ENCODE results near the gene CD82.
A peak's percentile ranks its signal among the peaks of the same experiment; 100 is the strongest.
"Not testable (repeated sequence)": the region's sequence is repeated elsewhere in the genome, so short reads cannot be mapped to it uniquely, and the experiment has no call there.

CD82 gene

GRCh38 chr11:44637487-44637886, 72.0 kb downstream of the CD82 start:
- DNase-seq, result no peak

GRCh38 chr11:44638032-44638431, 72.6 kb downstream of the CD82 start:
- DNase-seq, result no peak

GRCh38 chr11:44643217-44643616, 77.8 kb downstream of the CD82 start:
- DNase-seq, result no peak

GRCh38 chr11:44645827-44646226, 80.4 kb downstream of the CD82 start:
- DNase-seq, result no peak

- not testable (repeated sequence) for DNase-seq
These were observed 81.9 kb downstream of the CD82 start for GRCh38 chr11:44647255-44647955.

GRCh38 chr11:44648109-44648508, 82.6 kb downstream of the CD82 start:
- DNase-seq, result no peak

- DNase-seq, result no peak
These were observed 86.2 kb downstream of the CD82 start for GRCh38 chr11:44651535-44652155.

GRCh38 chr11:44652901-44653644, 87.6 kb downstream of the CD82 start:
- DNase-seq, result no peak

- no peak for DNase-seq
These were observed 88.6 kb downstream of the CD82 start for GRCh38 chr11:44654057-44654456.

- DNase-seq, result no peak
These were observed 89.1 kb downstream of the CD82 start for GRCh38 chr11:44654596-44654995.

- no peak for DNase-seq
These were observed 92.5 kb downstream of the CD82 start for GRCh38 chr11:44657836-44658505.

- DNase-seq, result no peak
These were observed 93.0 kb downstream of the CD82 start for GRCh38 chr11:44658506-44658850.

- peak; percentile 36 for DNase-seq
These were observed 94.2 kb downstream of the CD82 start for GRCh38 chr11:44659641-44660040.

GRCh38 chr11:44660535-44660934, 95.1 kb downstream of the CD82 start:
- not testable (repeated sequence) for DNase-seq

- no peak for DNase-seq
These were observed 95.9 kb downstream of the CD82 start for GRCh38 chr11:44661311-44661717.
